Mesothelial cell of epicardium (in vitro differentiated cells): ENCODE results near the gene ZNF254. TPM values are rescaled to one million over a fixed set of nuclear protein-coding genes. Genes with fewer than 3 reads are reported as not detected.

Experiments
- DNase-seq, 2 experiments: peaks; one replicate each; pipeline ENCODE4 v3.0.0; 2021; ENCODE audit warnings: low spot score in 2 of 2; ENCODE audit not compliant: unreplicated experiment in 2 of 2
- H3K27ac Mint-ChIP-seq: 2 replicates; pipeline ENCODE4 v1.8.0; 2021; ENCODE audit warnings: mixed read lengths
- H3K27me3 Mint-ChIP-seq: 2 replicates; pipeline ENCODE4 v1.8.0; 2021; ENCODE audit warnings: low read depth, mixed read lengths
- H3K36me3 Mint-ChIP-seq: 2 replicates; pipeline ENCODE4 v1.8.0; 2021; ENCODE audit warnings: mixed read lengths
- H3K4me1 Mint-ChIP-seq: 2 replicates; pipeline ENCODE4 v1.8.0; 2021; ENCODE audit warnings: mixed read lengths
- H3K4me3 Mint-ChIP-seq: 2 replicates; pipeline ENCODE4 v1.8.0; 2021; ENCODE audit warnings: mild to moderate bottlenecking, moderate library complexity, mixed read lengths
- H3K9me3 Mint-ChIP-seq: 2 replicates; pipeline ENCODE4 v1.8.0; 2021; ENCODE audit warnings: mixed read lengths
- total RNA-seq: library from RNA; stranded (reverse); gene quantifications from 3 replicates; pipeline ENCODE4 v1.2.1, GENCODE V29; 2021
- TF ChIP-seq, protein P1 (sequence below): fragments of 200-600 bp; sonication (generic); IDR thresholded peaks from one replicate; pipeline ENCODE4 v1.5.0; 2021; ENCODE audit warnings: antibody characterized with exemption; ENCODE audit not compliant: unreplicated experiment

ZNF254 gene
- total RNA-seq, 1 donor from 2014 or later: 35.5 TPM

DNA sequence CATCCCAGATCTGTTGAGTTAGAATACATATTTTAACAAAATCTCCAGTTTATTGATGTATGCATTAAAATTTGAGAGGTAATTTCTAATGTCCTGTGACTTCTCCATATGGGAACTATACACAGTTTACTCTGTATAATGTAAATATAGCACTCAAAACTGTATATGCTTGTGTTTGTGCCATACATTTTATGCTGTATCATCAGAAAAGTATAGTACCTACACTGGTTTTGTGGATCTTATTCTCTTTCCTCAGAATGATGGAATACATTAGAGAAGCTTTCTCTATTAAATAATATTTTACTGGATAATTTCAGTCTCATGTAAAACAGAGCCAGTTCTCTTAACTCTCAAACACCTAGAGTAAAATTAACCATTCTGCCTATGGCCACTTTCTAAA lies 53.6 kb downstream of the ZNF254 start:
- H3K4me1 Mint-ChIP-seq: no peaks in the 10 kb centered on the region
- H3K36me3 Mint-ChIP-seq: peaks cover 68% of the 10 kb centered on the region

DNA sequence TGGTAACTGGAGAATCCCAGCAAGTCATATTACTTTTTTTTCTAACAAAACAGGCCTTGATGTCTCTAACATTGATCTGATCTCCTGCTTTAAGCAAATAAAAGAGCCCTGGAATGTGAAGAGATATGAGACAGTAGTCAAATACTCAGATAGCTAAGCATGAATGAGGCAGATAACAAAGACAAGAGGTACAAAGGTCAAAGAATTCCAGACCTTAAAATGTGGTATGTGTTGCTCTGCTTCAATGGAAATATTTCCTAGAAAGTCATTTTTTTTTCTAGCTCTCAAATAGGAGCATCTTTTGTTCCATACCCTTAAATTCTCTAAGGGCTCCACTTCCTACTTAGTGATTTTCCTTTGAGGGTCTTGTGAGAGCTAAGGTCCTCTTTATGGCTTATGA lies 54.6 kb downstream of the ZNF254 start:
- TF ChIP-seq, protein P1, sequence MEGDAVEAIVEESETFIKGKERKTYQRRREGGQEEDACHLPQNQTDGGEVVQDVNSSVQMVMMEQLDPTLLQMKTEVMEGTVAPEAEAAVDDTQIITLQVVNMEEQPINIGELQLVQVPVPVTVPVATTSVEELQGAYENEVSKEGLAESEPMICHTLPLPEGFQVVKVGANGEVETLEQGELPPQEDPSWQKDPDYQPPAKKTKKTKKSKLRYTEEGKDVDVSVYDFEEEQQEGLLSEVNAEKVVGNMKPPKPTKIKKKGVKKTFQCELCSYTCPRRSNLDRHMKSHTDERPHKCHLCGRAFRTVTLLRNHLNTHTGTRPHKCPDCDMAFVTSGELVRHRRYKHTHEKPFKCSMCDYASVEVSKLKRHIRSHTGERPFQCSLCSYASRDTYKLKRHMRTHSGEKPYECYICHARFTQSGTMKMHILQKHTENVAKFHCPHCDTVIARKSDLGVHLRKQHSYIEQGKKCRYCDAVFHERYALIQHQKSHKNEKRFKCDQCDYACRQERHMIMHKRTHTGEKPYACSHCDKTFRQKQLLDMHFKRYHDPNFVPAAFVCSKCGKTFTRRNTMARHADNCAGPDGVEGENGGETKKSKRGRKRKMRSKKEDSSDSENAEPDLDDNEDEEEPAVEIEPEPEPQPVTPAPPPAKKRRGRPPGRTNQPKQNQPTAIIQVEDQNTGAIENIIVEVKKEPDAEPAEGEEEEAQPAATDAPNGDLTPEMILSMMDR: no peak
- Mint-ChIP-seq H3K9me3 (peaks cover 60% of the 10 kb centered on the region), H3K4me3 (no peak overlapping the region), H3K4me1 (no peaks in the 10 kb centered on the region), H3K27ac (no peak overlapping the region), H3K27me3 (no peaks in the 10 kb centered on the region), H3K36me3 (peaks cover 66% of the 10 kb centered on the region)
- DNase-seq: no peak

More for the DNA sequence above, 53.6 kb downstream of the ZNF254 start:
- no peaks in the 10 kb centered on the region for H3K27me3 Mint-ChIP-seq
- peaks cover 62% of the 10 kb centered on the region for H3K9me3 Mint-ChIP-seq
- H3K27ac Mint-ChIP-seq: no peak overlapping the region
- TF ChIP-seq, protein P1: no peak
- no peak overlapping the region for H3K4me3 Mint-ChIP-seq
- DNase-seq: no peak

DNA sequence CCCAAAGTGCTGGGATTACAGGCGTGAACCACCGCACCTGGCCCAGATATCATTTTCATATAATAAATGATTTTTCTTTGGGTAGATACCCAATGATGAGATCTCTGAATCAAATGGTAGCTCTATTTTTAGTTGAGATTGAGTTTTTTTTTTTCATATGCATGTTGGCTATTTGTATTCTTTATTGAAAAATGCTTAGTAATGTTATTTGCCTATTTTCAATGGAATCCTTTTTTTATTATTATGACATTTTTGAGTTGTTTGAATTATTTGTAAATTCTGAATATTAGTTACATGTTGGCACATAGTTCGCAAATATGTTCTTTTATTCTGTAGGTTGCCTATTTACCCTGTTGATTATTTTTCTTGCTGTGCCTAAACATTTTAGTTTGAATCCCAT lies 55.8 kb downstream of the ZNF254 start:
- Mint-ChIP-seq H3K36me3 (peaks cover 64% of the 10 kb centered on the region), H3K4me1 (no peaks in the 10 kb centered on the region), H3K27ac (no peak overlapping the region)

DNA sequence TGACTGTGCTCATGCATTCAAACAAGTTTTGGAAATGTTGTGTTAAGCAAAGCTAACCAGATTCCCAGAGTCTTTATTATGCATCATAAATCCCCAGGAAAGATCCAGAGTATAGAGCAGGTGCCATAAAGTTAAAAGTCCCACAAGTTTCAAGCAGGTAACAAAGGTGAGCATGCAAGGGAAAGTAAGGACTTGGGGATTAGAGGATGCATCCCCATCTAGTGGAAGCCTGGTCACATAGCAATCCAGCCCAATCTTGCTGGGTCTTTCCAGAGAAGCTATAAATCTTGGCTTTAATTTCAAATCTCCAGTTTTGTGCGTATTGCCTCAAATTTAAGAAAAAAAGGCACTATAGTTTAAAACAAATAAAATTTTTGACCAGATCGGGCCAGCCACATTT lies 72.7 kb downstream of the ZNF254 start:
- Mint-ChIP-seq H3K36me3 (peaks cover 61% of the 10 kb centered on the region), H3K27ac (no peak overlapping the region), H3K9me3 (peaks cover 63% of the 10 kb centered on the region), H3K4me3 (no peak overlapping the region), H3K4me1 (no peaks in the 10 kb centered on the region), H3K27me3 (no peaks in the 10 kb centered on the region)
- DNase-seq: no peak
- TF ChIP-seq, protein P1: no peak

More for the DNA sequence above, 55.8 kb downstream of the ZNF254 start:
- Mint-ChIP-seq H3K4me3 (no peak overlapping the region), H3K9me3 (peaks cover 61% of the 10 kb centered on the region), H3K27me3 (no peaks in the 10 kb centered on the region)
- DNase-seq: no peak
- TF ChIP-seq, protein P1: no peak

DNA sequence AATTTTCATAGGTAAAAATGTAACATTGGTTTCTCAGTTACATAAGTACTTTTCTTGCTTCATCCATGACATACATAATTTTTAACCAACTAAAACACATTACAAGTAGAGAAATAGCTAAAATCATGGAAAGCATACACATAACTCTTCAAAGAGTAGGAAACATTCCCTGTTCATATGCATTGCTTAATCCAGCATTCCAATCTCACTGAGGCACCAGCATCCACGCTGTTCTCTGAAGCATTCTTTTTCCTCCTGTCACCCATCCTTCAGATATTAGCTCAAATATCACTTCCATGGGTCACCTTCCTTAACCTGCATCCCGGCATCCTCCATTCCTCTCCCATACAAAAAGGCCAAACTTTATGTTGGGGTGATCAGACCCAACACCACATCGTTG lies 79.1 kb downstream of the ZNF254 start:
- no peak for DNase-seq
- peaks cover 81% of the 10 kb centered on the region for H3K9me3 Mint-ChIP-seq
- no peaks in the 10 kb centered on the region for H3K4me1 Mint-ChIP-seq
- no peak overlapping the region for H3K4me3 Mint-ChIP-seq
- TF ChIP-seq, protein P1: no peak
- H3K27me3 Mint-ChIP-seq: no peaks in the 10 kb centered on the region
- peaks cover 46% of the 10 kb centered on the region for H3K36me3 Mint-ChIP-seq
- H3K27ac Mint-ChIP-seq: no peak overlapping the region

DNA sequence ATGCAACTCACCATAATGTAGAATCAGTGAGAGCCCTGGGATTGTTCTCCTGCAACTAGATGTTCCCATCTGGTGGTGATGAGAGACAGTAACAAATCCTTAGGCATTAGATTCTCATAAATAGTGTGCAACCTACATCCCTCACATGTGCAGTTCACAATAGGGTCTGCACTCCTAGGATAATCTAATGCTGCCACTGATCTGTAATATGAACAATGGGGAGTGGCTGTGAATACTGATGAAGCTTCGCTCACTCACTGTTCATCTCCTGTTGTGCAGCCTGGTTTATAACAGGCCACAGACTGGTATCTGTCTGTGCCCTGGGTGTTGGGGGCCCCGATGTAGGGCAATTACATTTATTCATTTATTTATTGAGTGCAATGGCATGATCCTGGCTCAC lies 86.9 kb downstream of the ZNF254 start:
- Mint-ChIP-seq H3K27ac (no peak overlapping the region), H3K27me3 (no peaks in the 10 kb centered on the region), H3K4me3 (no peak overlapping the region), H3K9me3 (peaks cover 56% of the 10 kb centered on the region), H3K4me1 (no peaks in the 10 kb centered on the region), H3K36me3 (peaks cover 27% of the 10 kb centered on the region)
- TF ChIP-seq, protein P1: no peak
- DNase-seq: no peak
